HG02885 (cell line): ENCODE results near the gene PDLIM4.

Experiments
- ATAC-seq: cut with Tn5 transposase; IDR thresholded peaks from one replicate; pipeline ENCODE4 v1.9.1; 2021; ENCODE audit warnings: mild to moderate bottlenecking; ENCODE audit not compliant: unreplicated experiment, poor library complexity

Gene PDLIM4

GRCh38 chr5:132299917-132300316 is 42.4 kb downstream of the PDLIM4 start:
- no peak for ATAC-seq

- ATAC-seq: no peak
Measured at GRCh38 chr5:132300577-132301343, 43.3 kb downstream of the PDLIM4 start.

GRCh38 chr5:132301344-132302271 is 44.1 kb downstream of the PDLIM4 start:
- ATAC-seq: no peak

- no peak for ATAC-seq
Measured at GRCh38 chr5:132302413-132302812, 44.9 kb downstream of the PDLIM4 start.

- no peak for ATAC-seq
Measured at GRCh38 chr5:132303589-132303988, 46.1 kb downstream of the PDLIM4 start.

GRCh38 chr5:132305420-132305819 is 47.9 kb downstream of the PDLIM4 start:
- no peak for ATAC-seq

- ATAC-seq: no peak
Measured at GRCh38 chr5:132308701-132309100, 51.2 kb downstream of the PDLIM4 start.

GRCh38 chr5:132309679-132310078 is 52.2 kb downstream of the PDLIM4 start:
- ATAC-seq: no peak

GRCh38 chr5:132310141-132310834 is 52.8 kb downstream of the PDLIM4 start:
- ATAC-seq: no peak

- no peak for ATAC-seq
Measured at GRCh38 chr5:132313366-132313765, 55.9 kb downstream of the PDLIM4 start.

- ATAC-seq: no peak
Measured at GRCh38 chr5:132313961-132314432, 56.5 kb downstream of the PDLIM4 start.

GRCh38 chr5:132315529-132316067 is 58.1 kb downstream of the PDLIM4 start:
- ATAC-seq: no peak

- no peak for ATAC-seq
Measured at GRCh38 chr5:132319975-132320374, 62.5 kb downstream of the PDLIM4 start.

- ATAC-seq: no peak
Measured at GRCh38 chr5:132321109-132321721, 63.7 kb downstream of the PDLIM4 start.

- ATAC-seq: no peak
Measured at GRCh38 chr5:132322266-132322665, 64.8 kb downstream of the PDLIM4 start.
